ENCODE data around the gene HJV. TPM values are rescaled to one million over a fixed set of nuclear protein-coding genes. Genes with fewer than 3 reads are reported as not detected.

The HJV gene
- total RNA-seq, 1 donor = not detected

DNA sequence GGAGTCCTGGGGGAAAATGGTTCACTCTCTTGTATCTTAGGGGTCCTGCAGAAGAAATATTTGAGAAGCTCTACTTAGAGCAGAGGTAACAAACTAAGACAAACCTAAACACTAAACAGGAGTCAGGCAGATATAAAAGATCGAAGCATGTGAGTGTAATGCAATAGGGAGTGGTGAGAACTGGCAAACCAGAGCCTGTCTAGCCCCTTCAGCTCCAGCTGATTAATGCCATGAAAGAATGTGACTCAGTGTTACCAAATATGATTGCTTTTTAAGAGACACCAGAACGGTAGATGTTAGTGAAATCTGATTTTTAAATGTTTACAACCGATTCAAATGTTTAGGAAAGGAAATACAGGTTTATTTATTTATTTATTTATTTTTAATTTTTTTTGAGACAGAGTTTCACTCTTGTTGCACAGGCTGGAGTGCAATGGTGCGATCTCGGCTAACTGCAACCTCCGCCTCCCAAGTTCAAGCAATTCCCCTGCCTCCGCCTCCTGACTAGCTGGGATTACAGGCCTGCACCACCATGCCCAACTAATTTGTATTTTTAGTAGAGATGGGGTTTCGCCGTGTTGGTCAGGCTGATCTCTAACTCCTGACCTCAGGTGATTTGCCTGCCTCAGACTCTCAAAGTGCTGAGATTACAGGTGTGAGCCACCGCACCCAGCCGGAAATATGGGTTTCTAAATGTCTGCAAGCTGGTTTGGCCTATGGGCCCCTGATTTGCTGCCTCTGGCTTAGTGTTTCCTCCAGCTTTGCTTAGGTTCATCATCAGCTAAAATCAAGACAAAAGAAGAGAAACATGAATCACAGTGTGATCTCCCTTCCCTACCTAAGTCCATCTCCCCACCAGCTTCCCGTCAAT lies 37.3 kb downstream of the HJV start:
- TF ChIP-seq, protein P1, sequence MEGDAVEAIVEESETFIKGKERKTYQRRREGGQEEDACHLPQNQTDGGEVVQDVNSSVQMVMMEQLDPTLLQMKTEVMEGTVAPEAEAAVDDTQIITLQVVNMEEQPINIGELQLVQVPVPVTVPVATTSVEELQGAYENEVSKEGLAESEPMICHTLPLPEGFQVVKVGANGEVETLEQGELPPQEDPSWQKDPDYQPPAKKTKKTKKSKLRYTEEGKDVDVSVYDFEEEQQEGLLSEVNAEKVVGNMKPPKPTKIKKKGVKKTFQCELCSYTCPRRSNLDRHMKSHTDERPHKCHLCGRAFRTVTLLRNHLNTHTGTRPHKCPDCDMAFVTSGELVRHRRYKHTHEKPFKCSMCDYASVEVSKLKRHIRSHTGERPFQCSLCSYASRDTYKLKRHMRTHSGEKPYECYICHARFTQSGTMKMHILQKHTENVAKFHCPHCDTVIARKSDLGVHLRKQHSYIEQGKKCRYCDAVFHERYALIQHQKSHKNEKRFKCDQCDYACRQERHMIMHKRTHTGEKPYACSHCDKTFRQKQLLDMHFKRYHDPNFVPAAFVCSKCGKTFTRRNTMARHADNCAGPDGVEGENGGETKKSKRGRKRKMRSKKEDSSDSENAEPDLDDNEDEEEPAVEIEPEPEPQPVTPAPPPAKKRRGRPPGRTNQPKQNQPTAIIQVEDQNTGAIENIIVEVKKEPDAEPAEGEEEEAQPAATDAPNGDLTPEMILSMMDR (IDR thresholded peaks at IDR 0.05; ENCODE audit: insufficient read depth, low read depth, low read length) = no peak
- no peak for DNase-seq (ENCODE audit: low read depth)
- no peak overlapping the region for H3K4me3 ChIP-seq (ENCODE audit: low read depth, low read length)

DNA sequence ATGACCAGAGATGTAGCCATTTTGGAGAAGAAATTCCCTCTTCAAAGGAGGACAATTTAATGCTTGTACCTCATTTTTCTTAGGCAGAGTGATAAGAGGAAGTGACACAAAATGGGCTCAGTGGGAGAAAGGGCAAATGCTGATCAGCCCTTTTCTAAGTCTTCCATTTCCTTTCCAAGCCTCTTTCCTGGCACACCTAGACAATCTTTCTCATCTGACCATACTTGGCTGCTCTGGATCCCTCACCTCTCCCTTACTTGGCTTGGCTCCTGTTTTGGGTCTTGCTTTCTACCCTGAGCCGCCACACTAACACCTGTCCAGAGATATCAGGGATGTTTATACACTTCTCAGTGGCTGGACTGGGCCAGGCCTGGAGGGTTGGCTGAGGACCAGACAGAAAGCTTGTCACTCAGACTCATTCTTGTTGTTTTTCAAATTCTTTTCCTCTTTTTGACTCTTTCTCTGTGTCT lies 38.3 kb downstream of the HJV start:
- DNase-seq (ENCODE audit: low read depth) = no peak
- TF ChIP-seq, protein P1 (IDR thresholded peaks at IDR 0.05; ENCODE audit: insufficient read depth, low read depth, low read length) = no peak

DNA sequence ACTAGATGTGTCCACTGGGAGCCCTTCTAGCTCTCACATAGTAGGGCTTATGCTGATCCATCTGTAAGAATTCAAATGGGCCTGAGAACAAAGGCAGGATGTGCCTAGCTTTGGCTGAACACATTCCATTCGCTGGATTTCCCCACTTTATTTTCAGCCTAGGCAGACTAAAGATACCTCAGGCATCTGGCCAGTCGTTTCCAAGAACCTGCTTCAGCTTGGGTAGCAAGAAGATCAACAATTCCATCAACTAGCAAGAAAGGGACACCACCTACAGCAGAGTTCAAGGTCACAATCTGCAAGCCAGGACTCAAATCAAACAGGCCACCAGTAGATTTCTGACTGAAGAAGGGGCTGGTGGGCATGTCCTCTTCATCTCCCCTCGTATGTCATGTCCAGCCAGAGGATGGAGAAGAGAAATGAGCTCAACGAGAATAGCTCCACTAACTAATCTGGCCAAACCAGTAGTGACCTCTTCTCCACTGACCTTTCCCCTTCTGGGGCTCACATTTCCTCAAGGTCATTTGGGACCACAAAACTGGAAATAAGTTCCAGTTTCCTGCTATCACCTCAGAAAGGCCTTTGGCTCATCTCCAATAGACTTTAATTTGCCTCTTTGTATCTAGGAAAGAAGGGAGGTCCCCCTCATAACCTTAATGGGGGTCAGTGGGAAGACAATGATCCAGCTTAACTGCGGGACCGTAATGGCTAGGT lies 39.4 kb downstream of the HJV start:
- no peak overlapping the region for H3K4me3 ChIP-seq (ENCODE audit: low read depth, low read length)
- TF ChIP-seq, protein P1 (IDR thresholded peaks at IDR 0.05; ENCODE audit: insufficient read depth, low read depth, low read length) = no peak
- no peak for DNase-seq (ENCODE audit: low read depth)

More for the DNA sequence above, 38.3 kb downstream of the HJV start:
- H3K4me3 ChIP-seq (ENCODE audit: low read depth, low read length) = no peak overlapping the region

DNA sequence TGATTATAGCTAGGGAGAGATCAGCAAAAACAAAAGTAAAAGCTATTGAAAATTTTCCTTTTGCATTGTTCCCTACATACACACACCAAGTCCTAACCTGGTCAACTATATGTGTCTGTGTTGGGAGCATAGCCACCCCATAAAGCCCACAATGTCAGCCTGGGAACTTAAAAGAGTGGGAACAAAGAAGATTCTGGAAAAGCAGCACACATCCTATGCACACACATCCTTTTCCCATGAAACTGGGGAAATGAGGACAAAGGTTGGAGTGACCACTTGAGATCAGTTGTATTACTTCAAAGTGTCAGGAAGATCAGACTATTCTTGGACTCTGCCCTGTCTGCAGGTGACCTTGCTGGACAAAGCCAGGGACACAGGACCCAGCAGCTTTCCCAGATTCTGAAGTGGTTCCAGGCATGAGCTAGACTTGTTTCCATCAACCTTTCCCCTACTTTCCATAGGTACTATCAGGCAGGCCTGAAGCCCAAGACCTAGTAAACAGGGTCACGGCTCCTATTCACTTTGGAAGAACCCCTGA lies 41.0 kb downstream of the HJV start:
- TF ChIP-seq, protein P1 (IDR thresholded peaks at IDR 0.05; ENCODE audit: insufficient read depth, low read depth, low read length) = no peak
- no peak overlapping the region for H3K4me3 ChIP-seq (ENCODE audit: low read depth, low read length)
- DNase-seq (ENCODE audit: low read depth) = no peak

DNA sequence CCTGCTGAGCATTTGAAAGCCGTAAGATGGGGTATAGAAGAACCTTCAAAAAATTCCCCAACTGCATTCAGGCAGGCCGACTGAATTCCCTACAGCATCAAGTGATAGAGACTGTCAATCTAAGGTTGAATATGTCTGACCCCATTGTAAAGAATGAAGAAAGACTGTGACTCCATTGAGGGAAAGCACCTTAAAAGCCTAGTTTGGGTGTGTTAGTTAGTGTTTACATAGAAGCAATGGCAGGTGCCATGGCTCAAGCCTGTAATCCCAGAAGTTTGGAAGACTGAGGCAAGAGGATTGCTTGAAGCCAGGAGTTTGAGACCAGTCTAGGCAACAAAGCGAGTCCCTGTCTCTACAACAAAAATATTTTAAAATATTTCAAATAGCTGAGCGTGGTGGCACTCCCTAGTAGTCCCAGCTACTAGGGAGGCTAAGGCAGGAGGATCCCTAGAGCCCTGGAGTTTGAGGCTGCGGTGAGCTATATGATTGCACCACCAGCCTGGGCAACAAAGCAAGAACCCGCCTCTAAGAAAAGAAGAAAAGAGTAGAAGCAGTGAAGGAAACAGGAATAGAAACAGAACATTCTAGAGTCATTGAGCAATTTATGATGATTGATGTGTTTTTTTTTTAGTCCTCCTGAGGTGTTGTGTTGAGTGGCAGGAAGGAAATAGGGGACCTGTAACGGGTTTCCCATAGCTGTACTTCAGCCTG lies 41.6 kb downstream of the HJV start:
- no peak for DNase-seq (ENCODE audit: low read depth)

More for the DNA sequence above, 41.6 kb downstream of the HJV start:
- no peak overlapping the region for H3K4me3 ChIP-seq (ENCODE audit: low read depth, low read length)
- TF ChIP-seq, protein P1 (IDR thresholded peaks at IDR 0.05; ENCODE audit: insufficient read depth, low read depth, low read length) = no peak

All from fibroblast of villous mesenchyme (primary cell).